Thoracic aorta (tissue), 2 donors: ENCODE results near the gene FAM131C. TPM values are rescaled to one million over a fixed set of nuclear protein-coding genes. Genes with fewer than 3 reads are reported as not detected.
A peak's percentile ranks its signal among the peaks of the same experiment; 100 is the strongest.

Experiments
- ATAC-seq: fragments of 150-250 bp; one replicate; pipeline ENCODE4 v1.8.0; 2017; ENCODE audit warnings: low read depth; ENCODE audit not compliant: insufficient number of reproducible peaks, low FRiP score
- DNase-seq: peaks from one replicate; pipeline ENCODE4 v3.0.0-alpha.2; 2020; ENCODE audit warnings: low spot score
- H3K27ac ChIP-seq, 2 donors: fragments of 200-600 bp; sonication (generic); 1 replicate in 1 of 2; 2 replicates in 1 of 2; pipeline ENCODE4 v1.5.1; 2016; ENCODE audit warnings: mild to moderate bottlenecking in 2 of 2, moderate library complexity in 2 of 2
- H3K27me3 ChIP-seq: fragments of 200-600 bp; sonication (generic); replicated peaks from 2 replicates; pipeline ENCODE4 v1.6.0; 2016; ENCODE audit warnings: mild to moderate bottlenecking; ENCODE audit not compliant: insufficient read depth
- H3K36me3 ChIP-seq: fragments of 200-600 bp; sonication (generic); one replicate; pipeline ENCODE4 v1.5.1; 2016
- H3K4me1 ChIP-seq, 2 donors: fragments of 200-600 bp; sonication (generic); 1 replicate in 1 of 2; 2 replicates in 1 of 2; pipeline versions ENCODE4 v1.5.1 to v1.6.0; 2016; ENCODE audit warnings: low read depth in 2 of 2, mild to moderate bottlenecking in 1 of 2; ENCODE audit not compliant: control insufficient read depth in 1 of 2
- H3K4me3 ChIP-seq: fragments of 200-600 bp; sonication (generic); 2 replicates; pipeline ENCODE4 v1.5.1; 2016; ENCODE audit warnings: mild to moderate bottlenecking
- H3K9me3 ChIP-seq: fragments of 200-600 bp; sonication (generic); 2 replicates; pipeline ENCODE4 v1.5.1; 2016
- CTCF ChIP-seq: fragments of 200-600 bp; sonication (generic); IDR thresholded peaks from one replicate; pipeline ENCODE4 v1.5.1; 2019; ENCODE audit warnings: antibody characterized with exemption
- total RNA-seq, 2 donors: library from RNA; depleted of rRNA; stranded (reverse); fragments of >200 nt; gene quantifications; one replicate each; pipeline versions ENCODE4 v1.1.0 to v1.2.3, GENCODE V29; 2016

The FAM131C gene
- total RNA-seq, 2 donors from 2014 or later, result not detected

- H3K27ac ChIP-seq, result no peak overlapping the region
Measured at GRCh38 chr1:16088351-16088911, 15.0 kb upstream of the FAM131C start.

DNA sequence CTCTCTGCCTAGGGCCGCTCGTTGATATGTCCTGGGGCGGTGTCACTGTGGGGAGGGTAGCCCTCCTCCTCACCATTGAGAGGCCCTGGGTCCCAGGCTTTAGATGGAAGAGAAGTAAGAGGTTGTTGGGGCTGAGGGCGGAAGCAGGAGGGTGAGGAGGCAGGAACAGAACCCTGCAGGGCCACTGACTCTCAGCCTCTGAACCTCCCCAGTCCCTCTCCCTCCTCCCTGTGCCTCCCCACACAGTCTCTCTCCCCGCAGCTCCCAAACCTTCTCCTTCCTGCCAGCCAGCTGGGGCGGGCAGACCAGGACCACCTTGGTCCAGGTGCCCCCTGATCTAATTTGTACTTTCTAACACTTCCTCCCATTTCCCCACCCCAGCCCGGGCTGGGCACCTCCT is 14.3 kb upstream of the FAM131C start:
- H3K27ac ChIP-seq, result no peak overlapping the region
- no peak for ATAC-seq
- H3K4me1 ChIP-seq, result no peaks in the 10 kb centered on the region
- no peaks in the 10 kb centered on the region for H3K27me3 ChIP-seq
- no peak overlapping the region for H3K4me3 ChIP-seq
- H3K9me3 ChIP-seq, result no peaks in the 10 kb centered on the region
- H3K36me3 ChIP-seq, result no peaks in the 10 kb centered on the region
- no peak for DNase-seq
- no peak for TF ChIP-seq CTCF

More at GRCh38 chr1:16088351-16088911, 15.0 kb upstream of the FAM131C start:
- no peaks in the 10 kb centered on the region for H3K36me3 ChIP-seq
- no peaks in the 10 kb centered on the region for H3K4me1 ChIP-seq
- TF ChIP-seq CTCF, result no peak
- no peaks in the 10 kb centered on the region for H3K27me3 ChIP-seq
- ATAC-seq (no peak), DNase-seq (no peak)
- no peak overlapping the region for H3K4me3 ChIP-seq
- H3K9me3 ChIP-seq, result no peaks in the 10 kb centered on the region

GRCh38 chr1:16085522-16085921 is 12.1 kb upstream of the FAM131C start:
- ATAC-seq (no peak), DNase-seq (no peak)
- H3K27me3 ChIP-seq, result no peaks in the 10 kb centered on the region
- no peak overlapping the region for H3K27ac ChIP-seq
- no peaks in the 10 kb centered on the region for H3K36me3 ChIP-seq
- H3K4me3 ChIP-seq, result no peak overlapping the region
- no peak for TF ChIP-seq CTCF
- H3K4me1 ChIP-seq, result no peaks in the 10 kb centered on the region
- no peaks in the 10 kb centered on the region for H3K9me3 ChIP-seq

DNA sequence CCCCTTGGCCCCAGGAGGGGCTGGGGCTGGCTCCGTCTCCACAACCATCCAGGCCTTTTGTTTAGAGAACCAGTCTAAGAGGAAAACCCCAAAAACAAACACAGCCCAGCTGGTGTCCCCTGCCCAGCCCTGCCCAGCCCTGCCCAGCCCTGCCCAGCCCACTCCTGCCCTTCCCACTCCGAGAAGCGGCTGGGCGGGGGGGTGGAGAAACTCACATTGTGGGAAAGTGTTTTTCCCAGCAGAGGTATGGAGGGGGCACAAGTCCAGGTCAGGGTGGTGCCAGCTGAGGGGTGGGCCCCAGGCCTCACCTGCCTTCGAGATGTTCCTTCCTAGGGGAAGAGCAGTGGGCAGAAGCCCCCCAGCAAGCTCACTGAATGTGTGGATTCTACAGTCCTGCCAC is 10.0 kb upstream of the FAM131C start:
- Histone ChIP-seq H3K27ac (no peak overlapping the region), H3K4me3 (no peak overlapping the region), H3K4me1 (peaks cover 0 to 8% of the 10 kb centered on the region in 2 donors), H3K36me3 (no peaks in the 10 kb centered on the region), H3K9me3 (no peaks in the 10 kb centered on the region), H3K27me3 (no peaks in the 10 kb centered on the region)
- ATAC-seq, result no peak
- TF ChIP-seq CTCF, result no peak
- no peak for DNase-seq

- DNase-seq, result no peak
- peaks cover 0 to 8% of the 10 kb centered on the region in 2 donors for H3K4me1 ChIP-seq
- peak; percentile 80 for TF ChIP-seq CTCF
Measured at GRCh38 chr1:16082283-16083038, 9.0 kb upstream of the FAM131C start.

More at GRCh38 chr1:16082283-16083038, 9.0 kb upstream of the FAM131C start:
- Histone ChIP-seq H3K36me3 (no peaks in the 10 kb centered on the region), H3K4me3 (no peak overlapping the region), H3K27ac (no peak overlapping the region), H3K9me3 (no peaks in the 10 kb centered on the region), H3K27me3 (no peaks in the 10 kb centered on the region)
- ATAC-seq, result no peak
